ENCODE measurements around the gene RNASEH1.
"Not testable (repeated sequence)": the region's sequence is repeated elsewhere in the genome, so short reads cannot be mapped to it uniquely, and the experiment has no call there.

Gene RNASEH1

GRCh38 chr2:3589086-3589485 lies 31.0 kb upstream of the RNASEH1 start:
- no peak for DNase-seq

- no peak for DNase-seq
These were observed 30.0 kb upstream of the RNASEH1 start for GRCh38 chr2:3588084-3588483.

- DNase-seq: no peak
These were observed 29.3 kb upstream of the RNASEH1 start for GRCh38 chr2:3587432-3587831.

GRCh38 chr2:3587021-3587420 lies 28.9 kb upstream of the RNASEH1 start:
- no peak for DNase-seq

- DNase-seq: no peak
These were observed 28.1 kb upstream of the RNASEH1 start for GRCh38 chr2:3586220-3586619.

- DNase-seq: no peak
These were observed 27.4 kb upstream of the RNASEH1 start for GRCh38 chr2:3585261-3586109.

GRCh38 chr2:3584608-3585260 lies 26.6 kb upstream of the RNASEH1 start:
- DNase-seq: no peak

- no peak for DNase-seq
These were observed 25.9 kb upstream of the RNASEH1 start for GRCh38 chr2:3584076-3584475.

- DNase-seq: no peak
These were observed 23.5 kb upstream of the RNASEH1 start for GRCh38 chr2:3581367-3582262.

- no peak for DNase-seq
These were observed 22.3 kb upstream of the RNASEH1 start for GRCh38 chr2:3580449-3580848.

GRCh38 chr2:3578987-3579386 lies 20.9 kb upstream of the RNASEH1 start:
- no peak for DNase-seq

- DNase-seq: not testable (repeated sequence)
These were observed 18.1 kb upstream of the RNASEH1 start for GRCh38 chr2:3576263-3576630.

GRCh38 chr2:3575534-3576262 lies 17.6 kb upstream of the RNASEH1 start:
- no peak for DNase-seq

GRCh38 chr2:3574155-3574554 lies 16.0 kb upstream of the RNASEH1 start:
- DNase-seq: no peak

- no peak for DNase-seq
These were observed 14.5 kb upstream of the RNASEH1 start for GRCh38 chr2:3572620-3573019.

- no peak for DNase-seq
These were observed 13.2 kb upstream of the RNASEH1 start for GRCh38 chr2:3571284-3571683.

- DNase-seq: not testable (repeated sequence)
These were observed 11.5 kb upstream of the RNASEH1 start for GRCh38 chr2:3569656-3570055.

GRCh38 chr2:3566806-3567205 lies 8.7 kb upstream of the RNASEH1 start:
- no peak for DNase-seq

- DNase-seq: no peak
These were observed 7.0 kb upstream of the RNASEH1 start for GRCh38 chr2:3565117-3565516.

GRCh38 chr2:3563521-3563976 lies 5.4 kb upstream of the RNASEH1 start:
- DNase-seq: no peak

- no peak for DNase-seq
These were observed 411 bp downstream of the RNASEH1 start for GRCh38 chr2:3557639-3558204.

GRCh38 chr2:3553946-3554345 lies 4.2 kb downstream of the RNASEH1 start:
- no peak for DNase-seq
